Measurements from ENCODE around the gene CAD.
A peak's percentile ranks its signal among the peaks of the same experiment; 100 is the strongest.
"Not testable (repeated sequence)": the region's sequence is repeated elsewhere in the genome, so short reads cannot be mapped to it uniquely, and the experiment has no call there.

Gene CAD

DNA sequence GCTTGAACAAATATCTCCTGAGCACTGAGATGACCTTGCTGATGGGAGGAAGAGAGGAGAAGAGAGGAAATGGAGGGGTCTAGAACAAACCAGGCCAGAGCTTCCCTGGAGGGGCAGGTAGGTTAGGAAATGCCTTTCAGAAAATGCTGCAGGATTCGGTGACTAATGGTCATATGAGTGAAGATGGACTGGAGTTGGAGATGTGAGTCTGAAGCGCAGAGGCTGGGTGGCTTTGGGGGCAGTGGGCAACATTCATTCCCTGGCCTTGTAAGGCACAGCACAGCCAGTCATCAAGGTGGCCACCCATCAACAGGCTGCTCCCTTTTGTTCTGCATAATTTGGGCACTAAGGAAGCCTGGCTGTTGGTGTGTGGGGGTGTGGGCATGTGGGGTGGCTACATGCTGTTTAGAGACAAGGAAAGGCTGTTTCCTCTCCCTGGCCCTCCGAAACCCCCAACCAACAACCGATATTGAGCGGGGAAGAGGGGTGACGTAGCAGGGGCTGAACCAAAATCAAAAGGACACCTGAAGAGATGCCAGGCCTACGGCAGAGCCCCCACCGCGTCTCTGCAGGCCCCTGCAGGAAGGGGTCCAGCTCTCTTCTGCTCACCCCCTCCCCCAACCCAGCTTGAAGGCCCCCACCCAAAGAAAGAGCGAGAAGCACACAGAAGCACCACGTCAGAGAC, 44.2 kb downstream of the CAD start:
- DNase-seq: no peak

DNA sequence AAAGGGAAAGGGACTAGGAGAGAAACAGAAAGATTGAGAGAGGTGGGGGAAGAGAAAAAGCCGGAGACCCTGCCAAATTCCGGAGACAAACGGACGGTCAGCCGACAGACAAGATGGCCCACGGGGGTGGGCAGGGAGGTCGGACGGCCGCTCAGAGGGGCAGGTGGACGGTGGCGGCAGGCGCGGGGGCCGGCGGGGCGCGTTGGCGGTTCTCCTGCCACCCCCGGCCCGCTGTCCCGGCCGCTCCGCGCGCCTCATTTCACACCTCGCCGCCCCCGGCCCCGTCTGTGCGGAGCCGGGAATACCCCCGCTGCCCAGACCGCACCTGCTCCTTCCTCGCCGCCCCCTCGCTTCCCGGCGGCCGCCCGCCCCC, 44.7 kb downstream of the CAD start:
- no peak for DNase-seq

DNA sequence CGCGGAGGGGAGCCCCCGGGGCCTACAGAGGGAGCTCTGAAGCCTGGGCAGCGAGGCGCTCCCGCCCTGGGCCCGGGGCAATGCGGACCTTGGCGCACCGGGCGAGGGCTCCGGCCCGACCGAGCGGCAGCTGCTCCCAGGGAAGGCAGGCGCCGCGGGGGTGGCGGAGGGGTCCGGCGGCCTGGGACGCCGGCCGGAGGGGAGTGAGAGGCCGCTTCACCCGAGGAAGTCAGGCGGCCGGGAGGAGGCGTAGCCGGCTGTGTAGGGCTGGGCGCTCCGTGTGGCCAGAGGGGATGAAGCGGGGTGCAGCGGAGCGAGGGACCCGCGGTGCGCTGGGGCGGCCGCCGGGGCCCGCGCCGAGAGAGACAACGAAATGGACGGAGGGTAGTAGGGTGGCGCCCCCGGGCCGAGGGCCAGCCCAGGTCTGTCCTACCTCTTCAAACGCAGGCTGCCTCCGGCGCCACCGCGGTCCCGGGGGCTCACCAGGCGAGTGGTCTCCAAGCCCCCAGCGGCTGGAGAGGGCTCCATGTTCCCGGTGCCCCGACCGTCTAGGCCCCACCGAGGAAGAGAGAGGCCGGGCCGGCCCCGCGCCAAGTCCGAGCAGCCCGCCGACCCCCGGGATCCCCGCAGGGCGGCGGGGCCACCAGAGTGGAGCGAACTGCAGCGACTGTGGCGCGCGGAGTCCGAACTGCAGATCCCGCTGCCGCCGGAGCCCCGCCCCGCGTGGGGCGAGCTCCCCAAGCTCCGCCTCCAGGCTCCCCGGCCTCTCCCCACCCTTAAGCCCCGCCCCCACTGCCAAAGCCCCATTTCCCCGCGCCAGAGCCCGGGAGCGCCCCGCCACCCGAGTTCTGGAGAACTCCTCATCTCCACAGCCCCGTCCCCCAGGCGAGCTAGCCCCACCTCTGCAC, 45.5 kb downstream of the CAD start, which contains the start of gene SLC30A3:
SLC30A3 (minus strand) TSS at position 669 of the 908 bp plus-strand sequence; CDS start at position 528, 141 bp downstream.
- DNase-seq: peak; percentile 20 to 30

DNA sequence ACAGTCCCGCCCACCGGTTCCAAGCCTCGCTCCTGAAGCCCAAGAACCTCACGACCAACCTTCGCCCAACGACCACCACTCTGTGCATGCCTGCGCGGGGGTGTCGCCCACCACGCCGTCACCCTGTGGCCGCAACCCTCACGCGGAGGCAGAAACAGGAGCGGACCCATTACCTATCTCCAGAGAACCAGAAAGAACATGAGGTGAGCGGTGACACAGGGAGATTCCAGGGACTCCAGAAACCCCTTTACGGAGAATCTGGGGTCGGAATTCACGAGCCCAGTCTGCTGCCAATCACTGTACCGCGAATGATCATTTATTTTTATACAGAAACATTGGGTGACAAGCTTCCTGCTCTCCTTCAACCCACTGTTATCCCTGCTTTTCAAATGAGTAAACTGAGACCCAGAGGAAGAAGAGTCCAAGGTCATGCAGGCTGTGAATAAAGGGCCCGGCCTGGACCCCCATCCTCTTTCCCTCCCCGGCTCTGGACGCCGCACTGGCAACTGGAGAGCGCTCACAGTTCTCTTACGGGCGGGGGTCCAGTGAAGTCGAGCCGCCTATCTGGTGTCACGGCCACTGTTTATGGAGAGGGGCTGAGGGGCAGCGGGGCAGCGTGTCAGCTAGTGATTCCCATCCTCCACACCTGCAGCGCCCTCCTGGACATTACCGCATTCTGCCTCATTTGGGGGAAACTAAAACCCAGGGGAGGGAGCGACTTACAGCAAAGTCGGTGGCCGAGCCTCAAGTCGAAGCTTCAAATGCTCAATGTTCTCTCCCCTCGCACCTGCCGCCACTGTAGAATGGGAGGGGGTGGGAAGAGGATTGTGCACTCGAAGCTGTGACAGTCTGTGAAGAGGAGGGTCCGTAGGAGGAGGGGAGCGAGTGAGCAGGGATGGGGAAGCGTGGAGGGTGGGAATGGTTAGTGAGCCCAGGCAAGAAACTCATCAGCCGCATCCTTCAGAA, 46.4 kb downstream of the CAD start:
- DNase-seq: no peak

DNA sequence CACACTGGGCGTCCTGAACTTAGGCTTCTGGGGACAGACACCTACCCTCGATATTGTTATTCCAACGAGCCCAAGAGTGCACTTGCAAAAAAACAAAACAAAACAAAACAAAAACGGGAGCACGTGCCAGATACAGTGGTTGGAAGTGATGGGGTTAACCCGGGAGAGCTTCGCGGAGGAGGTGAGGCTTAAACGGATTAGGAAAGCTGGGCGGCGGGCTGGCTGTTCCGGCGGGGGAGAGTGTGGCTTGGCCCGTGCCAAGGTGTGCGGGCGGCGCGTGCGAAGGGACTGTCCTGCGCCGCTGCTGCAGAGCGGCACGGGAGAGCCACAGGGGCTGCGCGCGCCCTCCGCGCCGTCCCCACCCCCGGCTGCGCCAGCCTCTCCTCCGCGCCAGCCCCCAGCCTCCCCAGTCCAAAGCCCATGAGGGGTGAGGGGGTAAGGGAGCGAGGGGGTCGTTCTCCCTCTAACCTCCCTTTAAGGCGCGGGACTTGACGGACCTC, 47.1 kb downstream of the CAD start:
- no peak for DNase-seq

DNA sequence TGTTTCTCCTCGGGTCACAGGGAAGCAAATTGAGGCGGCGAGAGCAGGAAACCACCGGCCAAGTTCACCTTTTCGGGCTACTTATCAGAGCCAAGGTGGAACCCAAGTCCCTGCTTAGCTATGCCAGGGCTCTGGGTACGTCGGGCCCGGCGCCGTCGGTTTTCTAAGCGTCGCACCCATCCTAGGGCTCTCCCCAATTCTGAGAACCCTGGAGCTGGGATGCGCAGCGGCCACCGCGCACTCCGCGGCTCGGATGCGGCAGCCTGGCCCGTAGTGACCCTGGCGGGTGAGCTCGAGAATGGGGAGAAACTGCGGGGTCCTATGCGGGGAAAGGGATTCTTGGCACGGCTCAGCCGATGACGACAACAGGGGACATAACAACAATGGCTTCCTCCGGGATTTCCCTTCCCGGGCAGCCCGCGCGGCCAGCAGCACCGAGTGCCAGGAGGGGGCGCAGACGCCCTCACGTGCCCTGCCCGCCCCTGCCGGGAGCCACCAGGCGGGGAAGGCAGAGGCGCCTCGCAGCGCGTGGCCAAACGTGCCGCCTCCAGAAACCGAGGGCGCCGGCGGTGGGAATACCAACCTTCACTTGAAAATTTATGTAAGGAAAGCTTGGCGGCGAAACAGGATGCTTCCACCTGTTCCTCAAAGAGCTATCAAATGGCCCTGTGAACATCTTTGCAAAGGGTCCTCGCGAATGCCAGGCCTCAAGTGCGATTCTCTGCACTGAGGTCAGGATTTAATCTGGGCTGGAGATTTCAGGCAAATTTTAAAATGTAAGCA, 47.8 kb downstream of the CAD start:
- DNase-seq: peak; percentile 42 to 46

DNA sequence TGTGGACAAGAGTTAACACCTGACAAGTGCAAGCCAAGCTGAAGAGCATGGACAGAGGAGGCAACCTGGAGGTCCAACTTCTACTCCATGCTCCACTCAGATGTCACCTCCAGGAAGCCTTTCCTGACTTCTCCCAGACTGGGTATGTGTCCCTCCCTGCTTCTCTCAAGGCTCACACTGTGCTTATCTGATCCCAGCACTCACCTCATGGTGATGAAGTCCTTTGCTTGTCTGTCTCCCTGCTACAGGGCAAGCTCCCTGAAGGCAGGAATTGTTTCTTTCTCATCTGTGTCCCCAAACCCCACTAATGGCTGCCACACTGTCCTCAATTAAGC, 48.3 kb downstream of the CAD start:
- no peak for DNase-seq

DNA sequence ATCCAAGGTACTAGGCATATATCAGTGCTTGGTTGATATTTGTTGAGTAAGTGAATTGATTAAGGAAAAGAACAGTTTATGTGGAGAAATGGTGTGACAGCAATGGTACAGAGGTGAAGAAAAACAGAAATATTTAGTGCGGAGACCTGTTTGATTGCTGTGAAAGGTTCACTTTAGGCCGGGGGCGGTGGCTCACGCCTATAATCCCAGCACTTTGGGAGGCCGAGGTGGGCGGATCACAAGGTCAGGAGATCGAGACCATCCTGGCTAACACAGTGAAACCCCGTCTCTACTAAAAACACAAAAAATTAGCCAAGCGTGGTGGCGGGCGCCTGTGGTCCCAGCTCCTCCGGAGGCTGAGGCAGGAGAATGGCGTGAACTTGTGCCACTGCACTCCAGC, 51.1 kb downstream of the CAD start:
- DNase-seq: not testable (repeated sequence)

DNA sequence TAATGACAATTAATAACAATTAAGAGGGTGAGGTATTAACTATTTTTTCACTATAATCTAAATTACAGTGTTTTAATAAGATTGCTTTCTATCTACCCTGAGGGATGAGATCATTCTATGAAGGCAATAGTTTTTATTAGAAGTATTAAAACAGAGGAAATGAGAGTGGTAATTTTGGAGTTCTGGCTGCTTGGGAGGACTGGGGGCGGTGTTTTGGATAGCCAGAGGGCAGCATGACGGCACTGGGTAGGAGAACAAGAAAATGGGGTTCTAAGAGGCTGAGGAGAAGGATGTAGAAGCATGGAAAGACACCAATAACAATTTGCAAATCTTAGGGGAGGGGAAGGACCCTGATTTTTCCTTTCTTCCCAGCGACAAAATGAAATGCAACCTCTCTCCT, 53.0 kb downstream of the CAD start:
- no peak for DNase-seq

DNA sequence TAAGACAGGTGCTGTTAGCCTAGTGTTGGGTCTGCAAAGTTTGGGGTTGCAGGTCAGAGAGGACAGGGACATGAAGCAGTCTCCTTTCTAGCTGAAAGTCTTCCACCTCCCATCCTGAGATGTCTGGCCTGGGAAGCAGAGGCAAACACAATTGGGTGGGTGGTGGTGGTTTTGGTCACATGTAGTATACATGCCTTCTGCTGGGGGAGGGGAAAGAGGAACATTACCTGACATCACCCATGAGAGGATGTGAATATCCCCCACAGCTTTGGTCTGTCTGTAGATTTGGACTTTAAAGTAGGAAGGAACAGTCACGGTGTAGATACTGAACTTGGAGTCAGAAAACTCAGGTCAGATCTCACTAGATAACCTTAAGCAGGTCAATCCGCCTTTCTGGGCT, 53.5 kb downstream of the CAD start:
- DNase-seq: no peak

DNA sequence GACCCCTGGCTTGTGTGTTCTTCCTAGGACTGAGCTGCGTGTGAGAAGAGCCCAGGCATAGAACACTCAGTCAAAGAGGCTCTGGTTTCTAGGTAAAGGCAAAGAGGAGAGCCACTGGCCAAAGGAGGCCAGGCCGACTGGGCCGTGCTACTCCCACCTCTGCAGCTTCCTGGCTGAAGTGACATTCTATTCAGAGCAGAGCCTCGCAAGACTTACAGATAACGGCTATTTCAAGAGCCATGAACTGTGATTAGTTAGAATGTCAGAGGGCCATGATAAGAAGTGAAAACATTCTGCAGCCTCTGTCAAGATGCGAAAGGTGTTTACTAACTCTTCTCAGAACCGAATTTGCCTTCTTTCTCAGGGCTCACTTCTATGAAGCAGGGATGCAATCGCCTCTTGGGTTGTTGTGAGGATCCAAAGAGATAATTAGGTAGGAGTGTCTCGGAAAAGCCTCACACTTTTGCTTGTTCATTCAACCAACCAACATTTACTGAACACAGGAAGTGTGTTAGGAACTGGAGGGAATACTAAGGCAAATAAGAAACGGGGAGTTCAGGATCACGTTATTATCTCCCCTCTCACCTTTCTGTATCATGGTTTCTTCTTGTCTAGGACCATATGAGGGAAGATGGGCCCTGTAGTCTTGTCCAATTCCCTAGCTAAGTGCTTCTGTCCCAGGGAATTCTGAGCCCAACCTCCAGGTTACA, 54.6 kb downstream of the CAD start:
- DNase-seq: no peak

DNA sequence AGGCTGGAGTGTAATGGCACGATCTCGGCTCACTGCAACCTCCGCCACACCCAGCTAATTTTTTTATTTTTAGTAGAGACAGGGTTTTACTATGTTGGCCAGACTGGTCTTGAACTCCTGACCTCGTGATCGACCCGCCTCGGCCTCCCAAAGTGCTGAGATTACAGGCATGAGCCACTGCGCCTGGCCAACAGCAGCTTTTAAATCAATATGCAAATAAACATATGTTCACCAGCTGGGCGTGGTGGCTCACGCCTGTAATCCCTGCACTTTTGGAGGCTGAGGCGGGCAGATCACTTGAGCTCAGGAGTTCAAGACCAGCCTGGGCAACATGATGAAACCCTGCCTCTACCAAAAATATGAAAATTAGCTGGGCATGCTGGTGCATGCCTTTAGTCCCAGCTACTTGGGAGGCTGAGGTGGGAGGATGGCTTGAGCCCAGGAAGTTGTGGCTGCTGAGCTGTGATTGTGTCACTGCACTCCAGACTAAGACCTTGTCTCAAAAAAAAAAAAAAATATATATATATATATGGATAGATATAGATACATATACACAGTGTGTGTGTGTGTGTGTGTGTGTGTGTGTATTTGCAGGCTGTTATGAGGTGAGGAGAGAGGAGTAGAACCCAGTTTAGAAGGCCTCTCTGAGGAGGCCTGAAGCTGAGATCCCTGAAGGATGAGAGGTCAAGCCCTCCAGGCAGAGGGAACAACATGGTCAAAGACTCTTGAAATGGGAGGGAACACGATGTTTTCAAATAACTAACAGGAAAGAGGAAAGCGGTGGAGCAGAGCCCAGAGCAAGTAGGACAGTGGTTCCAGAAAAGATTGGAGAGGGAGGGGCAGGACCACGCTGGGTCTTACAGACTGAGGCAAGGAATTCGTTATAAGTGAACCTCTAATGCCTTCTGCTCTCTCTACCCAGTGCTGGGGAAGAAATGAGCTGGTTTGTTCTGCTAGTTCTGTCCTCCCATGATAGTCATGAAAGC, 55.7 kb downstream of the CAD start:
- not testable (repeated sequence) for DNase-seq

DNA sequence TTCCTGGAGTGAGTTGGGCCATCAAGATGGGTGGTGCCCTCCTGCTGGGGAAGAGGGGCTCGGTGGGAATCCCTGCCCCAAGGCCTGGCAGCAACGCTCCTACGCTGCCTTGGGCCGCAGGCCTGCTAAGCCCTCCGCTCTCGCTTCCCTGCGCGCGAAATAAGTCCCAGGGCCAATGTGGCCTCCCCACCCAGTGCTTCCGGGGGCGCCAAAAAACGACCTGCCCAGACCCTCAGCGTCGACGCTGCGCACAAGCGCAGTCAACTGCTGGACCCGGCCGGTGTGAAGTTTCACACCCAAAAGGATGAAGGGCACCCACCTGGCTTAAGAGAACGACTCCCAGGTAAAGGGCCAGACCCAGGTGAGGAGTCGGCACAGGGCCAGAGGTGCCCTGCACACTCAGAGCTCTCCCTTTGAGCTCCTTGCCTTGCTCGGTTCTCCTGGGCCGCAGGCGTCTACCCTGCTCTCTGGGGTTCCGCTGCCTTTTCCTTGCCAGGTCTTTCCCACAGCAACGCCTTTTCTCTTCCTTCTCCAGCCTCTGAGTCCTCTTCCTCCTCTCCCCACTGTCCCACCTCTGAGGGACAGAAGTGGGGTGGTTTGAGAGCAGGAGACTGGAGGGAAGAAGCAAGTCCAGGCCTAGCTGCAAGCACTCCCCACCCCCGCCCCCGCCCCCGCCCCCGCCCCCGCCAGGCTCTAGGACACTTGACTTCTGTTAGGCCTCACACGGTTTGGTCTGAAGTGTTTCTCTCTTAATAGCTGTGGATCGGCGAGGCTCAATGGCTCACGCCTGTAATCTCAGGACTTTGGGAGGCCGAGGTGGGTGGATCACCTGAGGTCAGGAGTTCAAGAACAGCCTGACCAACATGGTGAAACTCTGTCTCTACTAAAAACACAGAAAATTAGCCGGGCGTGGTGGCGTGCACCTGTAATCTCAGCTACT, 58.3 kb downstream of the CAD start, which contains the start of gene DNAJC5G:
DNAJC5G (plus strand) TSS at position 223 of the 940 bp plus-strand sequence. CDS start 1,296 bp downstream, outside the sequence.
- DNase-seq: no peak

DNA sequence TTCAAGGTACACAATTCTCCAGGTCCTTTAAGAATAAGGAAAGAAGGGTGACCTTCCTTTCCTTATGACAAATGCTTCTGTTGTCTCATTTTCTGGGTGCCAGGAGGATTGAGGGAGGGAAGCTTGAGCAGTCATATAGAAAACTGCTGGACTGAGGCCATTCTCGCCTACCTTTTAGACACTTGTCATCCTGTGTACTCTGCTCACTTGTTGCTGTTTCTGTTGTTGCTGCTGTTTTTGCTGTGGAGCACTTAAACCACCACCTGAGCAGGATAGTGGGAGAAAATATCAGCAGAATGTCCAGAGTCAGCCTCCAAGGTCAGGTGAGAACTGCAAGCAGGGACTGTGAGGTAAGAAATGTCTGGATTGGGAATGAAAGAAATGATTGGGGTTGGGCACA, 60.8 kb downstream of the CAD start:
- no peak for DNase-seq

DNA sequence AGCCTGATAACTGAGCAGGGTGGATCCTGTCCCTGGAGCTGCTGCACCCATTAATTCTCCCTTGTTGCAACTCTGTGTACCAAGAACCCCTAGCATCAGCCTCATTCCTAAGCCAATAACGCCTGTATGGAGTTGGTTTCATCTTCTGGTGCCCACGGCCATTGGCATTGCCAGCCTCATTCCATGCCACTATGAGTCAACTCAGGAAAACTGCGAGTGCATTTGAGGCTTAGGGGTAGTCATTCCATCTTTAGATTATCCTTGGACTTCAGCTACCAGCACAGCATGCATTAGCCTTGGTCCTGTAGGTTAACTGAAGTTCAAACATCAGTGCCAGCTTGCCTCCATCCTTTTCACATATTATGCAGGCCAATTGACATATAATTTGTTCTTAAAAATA, 63.7 kb downstream of the CAD start:
- no peak for DNase-seq

DNA sequence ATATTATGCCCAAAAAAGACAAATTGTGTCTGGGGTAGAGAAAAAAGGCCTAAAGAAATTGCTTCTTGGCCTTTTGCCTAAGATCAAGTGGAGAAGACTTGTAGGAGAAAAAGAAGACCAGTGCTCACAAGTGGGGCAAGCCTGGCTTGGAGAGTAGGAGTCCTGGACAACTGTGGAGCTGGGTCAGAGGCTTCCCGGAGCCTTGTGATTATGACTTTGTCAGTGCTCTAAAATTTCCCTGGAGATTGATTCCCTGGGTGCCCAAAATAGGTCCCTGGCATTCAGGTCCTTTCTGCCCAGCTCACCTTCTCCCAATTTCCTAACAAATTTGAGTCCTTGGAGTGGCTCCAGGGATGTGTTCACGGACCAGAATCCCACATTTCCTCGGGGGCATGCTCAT, 64.3 kb downstream of the CAD start:
- DNase-seq: no peak

DNA sequence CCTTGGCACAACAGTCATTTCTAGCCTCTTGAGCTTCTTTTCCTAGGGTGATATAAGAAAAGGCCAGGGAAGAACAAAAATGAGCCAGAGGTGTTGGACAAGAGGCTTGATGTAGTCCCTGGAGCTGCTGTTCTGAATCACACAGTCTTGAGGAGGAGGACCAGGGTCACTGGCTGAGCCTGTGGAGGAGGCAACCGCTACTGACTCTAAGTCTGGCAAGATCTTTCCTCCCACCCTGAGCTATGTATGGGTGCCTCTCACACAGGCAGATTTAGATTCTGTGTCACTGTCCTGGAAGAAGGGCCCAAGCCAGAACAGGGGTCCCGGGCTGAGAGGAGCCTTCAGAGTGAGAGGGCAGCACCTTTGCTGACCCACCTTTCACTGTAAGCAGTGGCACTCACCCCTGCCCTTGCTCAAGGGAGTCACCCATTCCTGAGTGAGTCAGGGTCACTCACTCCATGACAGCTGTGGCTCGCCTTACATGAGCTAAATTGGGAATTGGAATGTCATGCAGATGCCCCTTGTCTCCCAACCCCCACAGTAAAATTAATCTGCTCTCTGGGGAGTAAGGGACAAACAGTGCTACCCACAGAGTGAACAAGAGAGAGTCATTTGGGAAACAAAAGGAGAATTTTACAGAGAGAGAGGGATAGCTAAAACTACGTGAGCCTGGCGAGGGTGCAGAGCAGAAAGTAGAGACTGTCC, 64.8 kb downstream of the CAD start, which contains the start of gene TRIM54:
TRIM54 (plus strand) TSS at position 575 of the 705 bp plus-strand sequence. CDS start 303 bp downstream, outside the sequence.
- DNase-seq: no peak

DNA sequence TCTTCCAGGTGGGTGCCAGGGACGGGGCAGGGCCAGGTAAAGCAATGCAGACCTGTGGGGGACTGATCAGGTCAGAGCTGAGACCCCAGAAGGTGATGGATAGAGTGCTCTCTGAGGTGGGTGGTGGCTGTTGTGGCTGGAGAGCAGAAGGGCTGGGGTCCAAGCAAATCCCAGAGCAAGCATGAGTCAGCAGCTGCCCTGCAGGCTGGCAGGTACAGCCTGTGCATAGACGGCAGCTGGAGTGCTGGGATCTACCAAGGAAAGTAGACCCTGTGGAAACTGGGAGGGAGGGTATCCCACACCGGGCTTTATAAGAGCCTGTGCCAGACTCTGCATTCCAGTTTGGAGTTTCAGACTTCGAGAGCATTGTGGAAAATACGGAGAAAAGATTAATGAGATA, 65.7 kb downstream of the CAD start:
- no peak for DNase-seq
